Caco-2 (cell line): ENCODE data around the gene PTPRN2. TPM values are rescaled to one million over a fixed set of nuclear protein-coding genes. Genes with fewer than 3 reads are reported as not detected.

ENCODE experiments used
- BruUV-seq: library from RNA; stranded (reverse); fragments of 400-500 nt; replicated peaks from 2 replicates; lab custom pipeline; 2021; lab: Mats Ljungman, UMichigan
- CTCF ChIA-PET: fragments of 300-600 bp; sonication (Branson Sonifier 250); formaldehyde crosslinking; loops from one replicate; lab custom pipeline; 2022; ENCODE audit warnings: antibody characterized with exemption; lab: Charles Lee
- POLR2A ChIA-PET: fragments of 300-600 bp; sonication (Branson Sonifier 250); formaldehyde crosslinking; loops from one replicate; lab custom pipeline; 2022; ENCODE audit warnings: antibody characterized with exemption; lab: Charles Lee
- DNase-seq, 2 experiments: peaks; one replicate each; pipeline versions ENCODE4 v3.0.0 to v3.0.0-alpha.2; 2020 to 2022
- H3K27me3 ChIP-seq: replicated peaks from 2 replicates; pipeline ENCODE4 v1.6.0; 2011; ENCODE audit warnings: low read length; ENCODE audit not compliant: control insufficient read depth, insufficient read depth
- H3K36me3 ChIP-seq: 2 replicates; pipeline ENCODE4 v1.5.1; 2011; ENCODE audit warnings: low read length; ENCODE audit not compliant: control insufficient read depth, insufficient read depth
- H3K4me1 ChIP-seq: fragments of 250-450 bp; sonication (Bioruptor Pico); 2 replicates; pipeline ENCODE4 v1.5.1; 2020; ENCODE audit warnings: mild to moderate bottlenecking
- H3K4me3 ChIP-seq: 2 replicates; pipeline ENCODE4 v1.5.1; 2011; ENCODE audit warnings: low read depth, mild to moderate bottlenecking, control low read depth, low read length
- H3K9me3 ChIP-seq: fragments of 250-450 bp; sonication (Bioruptor Pico); 2 replicates; pipeline ENCODE4 v1.5.1; 2020; ENCODE audit warnings: mild to moderate bottlenecking, moderate library complexity
- H3K27ac Mint-ChIP-seq: one replicate; pipeline ENCODE4 v1.8.0; 2022; ENCODE audit warnings: mixed read lengths; ENCODE audit not compliant: unreplicated experiment
- H3K27me3 Mint-ChIP-seq: one replicate; pipeline ENCODE4 v1.8.0; 2022; ENCODE audit warnings: mixed read lengths; ENCODE audit not compliant: insufficient read depth, unreplicated experiment
- H3K36me3 Mint-ChIP-seq: one replicate; pipeline ENCODE4 v1.8.0; 2022; ENCODE audit warnings: mild to moderate bottlenecking, mixed read lengths; ENCODE audit not compliant: insufficient read depth, unreplicated experiment
- H3K4me1 Mint-ChIP-seq: one replicate; pipeline ENCODE4 v1.8.0; 2022; ENCODE audit warnings: low read depth, mixed read lengths; ENCODE audit not compliant: unreplicated experiment
- H3K4me3 Mint-ChIP-seq: one replicate; pipeline ENCODE4 v1.8.0; 2022; ENCODE audit warnings: mild to moderate bottlenecking, moderate library complexity, mixed read lengths; ENCODE audit not compliant: unreplicated experiment
- H3K9me3 Mint-ChIP-seq: one replicate; pipeline ENCODE4 v1.8.0; 2022; ENCODE audit warnings: mixed read lengths; ENCODE audit not compliant: unreplicated experiment
- intact Hi-C: fragments of 100-400 bp; cut with micrococcal nuclease; formaldehyde crosslinking; loops from one replicate; pipeline ENCODE4 v1.10.0; 2022; ENCODE audit not compliant: unreplicated experiment
- total RNA-seq: library from RNA; stranded (reverse); gene quantifications from 2 replicates; pipeline ENCODE4 v1.2.3, GENCODE V29; 2022
- TF ChIP-seq, protein P1 (sequence below), 2 experiments: fragments of 200-600 bp in 1 of 2; IDR thresholded peaks; 1 replicate in 1 of 2; 2 replicates in 1 of 2; pipeline versions ENCODE4 v1.5.1 to v1.8.0; 2011 to 2022; ENCODE audit warnings: antibody characterized with exemption in 1 of 2, control low read depth in 1 of 2, inconsistent platforms in 1 of 2, low read depth in 1 of 2, low read length in 1 of 2, mild to moderate bottlenecking in 1 of 2, moderate library complexity in 1 of 2; ENCODE audit not compliant: insufficient read depth in 1 of 2, severe bottlenecking in 1 of 2, unreplicated experiment in 1 of 2

The PTPRN2 gene
- total RNA-seq, 1 experiment from 2014 or later: 1.4 TPM

DNA sequence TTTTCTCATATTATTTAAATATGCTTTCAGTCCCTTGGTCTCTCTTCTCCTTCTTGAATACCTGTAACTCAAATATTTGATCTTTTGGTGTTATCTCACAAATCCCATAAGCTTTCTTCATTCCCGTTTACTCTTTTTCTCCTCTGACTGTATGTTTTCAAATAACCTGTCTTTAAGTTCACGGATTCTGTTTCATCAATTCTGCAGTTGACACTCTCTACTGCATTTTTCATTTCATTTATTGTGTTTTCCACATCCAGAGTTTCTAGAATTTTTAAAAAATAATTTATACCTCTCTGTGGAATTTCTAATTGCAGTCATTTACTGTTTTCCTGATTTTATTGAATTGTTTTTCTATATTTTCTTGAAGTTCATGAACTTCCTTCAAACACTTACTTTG is 298.4 kb downstream of the PTPRN2 start:
- Mint-ChIP-seq H3K27me3 (no peaks in the 10 kb centered on the region), H3K27ac (no peak overlapping the region), H3K4me1 (no peaks in the 10 kb centered on the region), H3K36me3 (no peaks in the 10 kb centered on the region), H3K4me3 (no peak overlapping the region), H3K9me3 (peaks cover 54% of the 10 kb centered on the region)
- H3K36me3 ChIP-seq: no peaks in the 10 kb centered on the region
- ChIA-PET POLR2A (no interaction called here), CTCF (no interaction called here)
- no peak overlapping the region for H3K4me3 ChIP-seq
- H3K9me3 ChIP-seq: peaks cover 23% of the 10 kb centered on the region
- H3K27me3 ChIP-seq: no peaks in the 10 kb centered on the region
- no peak for DNase-seq
- no TSS peak for BruUV-seq
- TF ChIP-seq, protein P1, sequence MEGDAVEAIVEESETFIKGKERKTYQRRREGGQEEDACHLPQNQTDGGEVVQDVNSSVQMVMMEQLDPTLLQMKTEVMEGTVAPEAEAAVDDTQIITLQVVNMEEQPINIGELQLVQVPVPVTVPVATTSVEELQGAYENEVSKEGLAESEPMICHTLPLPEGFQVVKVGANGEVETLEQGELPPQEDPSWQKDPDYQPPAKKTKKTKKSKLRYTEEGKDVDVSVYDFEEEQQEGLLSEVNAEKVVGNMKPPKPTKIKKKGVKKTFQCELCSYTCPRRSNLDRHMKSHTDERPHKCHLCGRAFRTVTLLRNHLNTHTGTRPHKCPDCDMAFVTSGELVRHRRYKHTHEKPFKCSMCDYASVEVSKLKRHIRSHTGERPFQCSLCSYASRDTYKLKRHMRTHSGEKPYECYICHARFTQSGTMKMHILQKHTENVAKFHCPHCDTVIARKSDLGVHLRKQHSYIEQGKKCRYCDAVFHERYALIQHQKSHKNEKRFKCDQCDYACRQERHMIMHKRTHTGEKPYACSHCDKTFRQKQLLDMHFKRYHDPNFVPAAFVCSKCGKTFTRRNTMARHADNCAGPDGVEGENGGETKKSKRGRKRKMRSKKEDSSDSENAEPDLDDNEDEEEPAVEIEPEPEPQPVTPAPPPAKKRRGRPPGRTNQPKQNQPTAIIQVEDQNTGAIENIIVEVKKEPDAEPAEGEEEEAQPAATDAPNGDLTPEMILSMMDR (IDR thresholded peaks at IDR 0.05; ENCODE audit: insufficient read depth in 1 of 2, low read depth in 1 of 2, low read length in 1 of 2, severe bottlenecking in 1 of 2, unreplicated experiment in 1 of 2): no peak
- no peaks in the 10 kb centered on the region for H3K4me1 ChIP-seq
- intact Hi-C loops: no loop called here

DNA sequence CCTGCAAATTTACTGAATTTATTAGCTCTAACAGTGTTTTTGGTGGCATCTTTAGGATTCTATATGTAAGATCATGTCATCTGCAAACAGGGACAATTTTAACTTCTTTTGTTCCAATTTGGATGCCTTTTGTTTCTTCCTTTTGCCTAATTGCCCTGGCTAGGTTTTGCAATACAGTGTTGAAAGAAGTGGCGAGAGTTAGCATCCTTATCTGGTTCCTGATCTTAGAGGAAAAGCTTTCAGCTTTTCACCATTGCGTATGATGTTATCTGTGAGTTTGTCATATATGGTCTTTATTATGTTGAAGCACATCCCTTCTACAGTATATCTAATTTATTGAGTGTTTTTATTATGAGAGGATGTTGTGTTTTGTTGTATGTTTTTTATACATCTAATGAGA is 301.4 kb downstream of the PTPRN2 start:
- TF ChIP-seq, protein P1 (IDR thresholded peaks at IDR 0.05; ENCODE audit: insufficient read depth in 1 of 2, low read depth in 1 of 2, low read length in 1 of 2, severe bottlenecking in 1 of 2, unreplicated experiment in 1 of 2): no peak
- no peaks in the 10 kb centered on the region for H3K4me1 Mint-ChIP-seq
- no peak for DNase-seq
- Histone ChIP-seq H3K4me3 (no peak overlapping the region), H3K36me3 (no peaks in the 10 kb centered on the region), H3K27me3 (no peaks in the 10 kb centered on the region), H3K9me3 (peaks cover 23% of the 10 kb centered on the region), H3K4me1 (no peaks in the 10 kb centered on the region)
- ChIA-PET POLR2A (no interaction called here), CTCF (no interaction called here)
- BruUV-seq: no TSS peak
- H3K27ac Mint-ChIP-seq: no peak overlapping the region
- no peaks in the 10 kb centered on the region for H3K27me3 Mint-ChIP-seq
- H3K4me3 Mint-ChIP-seq: no peak overlapping the region
- H3K36me3 Mint-ChIP-seq: no peaks in the 10 kb centered on the region
- peaks cover 45% of the 10 kb centered on the region for H3K9me3 Mint-ChIP-seq
- intact Hi-C loops: no loop called here

DNA sequence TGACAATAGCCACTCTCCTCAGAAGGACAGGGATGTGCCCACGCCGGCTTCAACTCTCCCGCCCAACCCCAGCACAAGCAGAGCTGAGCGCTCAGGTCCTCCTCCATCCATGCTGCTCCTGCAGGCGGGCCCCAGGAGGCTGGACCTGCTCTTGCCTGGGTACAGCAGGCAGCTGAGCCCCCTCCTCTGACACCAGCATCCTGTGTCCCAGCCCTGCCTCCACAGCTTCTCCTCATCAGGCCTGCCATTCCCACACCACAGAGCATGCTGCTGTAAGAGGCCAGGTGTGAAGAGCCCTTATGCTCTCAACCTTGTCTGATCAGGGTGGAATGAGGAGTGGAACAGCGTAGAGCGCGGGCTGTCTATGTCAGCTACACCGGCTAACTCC is 302.2 kb downstream of the PTPRN2 start:
- Histone ChIP-seq H3K4me3 (no peak overlapping the region), H3K27me3 (no peaks in the 10 kb centered on the region), H3K4me1 (no peaks in the 10 kb centered on the region), H3K9me3 (peaks cover 23% of the 10 kb centered on the region), H3K36me3 (no peaks in the 10 kb centered on the region)
- H3K27me3 Mint-ChIP-seq: no peaks in the 10 kb centered on the region
- CTCF ChIA-PET: no interaction called here
- no TSS peak for BruUV-seq
- H3K4me1 Mint-ChIP-seq: no peaks in the 10 kb centered on the region
- no peaks in the 10 kb centered on the region for H3K36me3 Mint-ChIP-seq
- H3K4me3 Mint-ChIP-seq: no peak overlapping the region
- H3K27ac Mint-ChIP-seq: no peak overlapping the region
- intact Hi-C loops: no loop called here
- peaks cover 50% of the 10 kb centered on the region for H3K9me3 Mint-ChIP-seq
- TF ChIP-seq, protein P1 (IDR thresholded peaks at IDR 0.05; ENCODE audit: insufficient read depth in 1 of 2, low read depth in 1 of 2, low read length in 1 of 2, severe bottlenecking in 1 of 2, unreplicated experiment in 1 of 2): no peak
- DNase-seq: no peak
- POLR2A ChIA-PET: no interaction called here
